Endothelial cell of umbilical vein (primary cell): Measurements from ENCODE around the gene PACSIN2. TPM values are rescaled to one million over a fixed set of nuclear protein-coding genes. Genes with fewer than 3 reads are reported as not detected.

Source experiments
- BruUV-seq: library from RNA; stranded (reverse); fragments of 400-500 nt; replicated peaks from 2 replicates; lab custom pipeline; 2021; lab: Mats Ljungman, UMichigan
- CTCF ChIA-PET: fragments of 300-600, 350-600 bp; sonication (Branson Sonifier 250); formaldehyde crosslinking; loops from one replicate; lab custom pipeline; 2021; ENCODE audit warnings: antibody characterized with exemption, inconsistent platforms; lab: Charles Lee
- POLR2A ChIA-PET: fragments of 300-600, 350-600 bp; sonication (Branson Sonifier 250); formaldehyde crosslinking; loops from one replicate; lab custom pipeline; 2021; ENCODE audit warnings: antibody characterized with exemption, inconsistent platforms; lab: Charles Lee
- DNase-seq: peaks from one replicate; pipeline ENCODE4 v3.0.0-alpha.2; 2011; ENCODE audit warnings: low read depth, low spot score
- FAIRE-seq: peaks from 2 replicates; lab custom pipeline; 2011; peaks lifted over from hg19 to GRCh38; lab: Jason Lieb, UNC
- H2AFZ ChIP-seq: 2 replicates; pipeline ENCODE4 v1.6.0; 2012; ENCODE audit warnings: low read depth, low read length, control low read depth, inconsistent platforms
- H3K27ac ChIP-seq: 2 replicates; pipeline ENCODE4 v1.5.1; 2011; ENCODE audit warnings: low read depth, mild to moderate bottlenecking, control low read depth, low read length, moderate library complexity; ENCODE audit not compliant: insufficient read depth
- H3K27me3 ChIP-seq, 2 experiments: 2 replicates each; pipeline versions ENCODE4 v1.6.0 to v1.6.1; 2011; ENCODE audit warnings: low read length in 2 of 2, mixed read lengths in 1 of 2; ENCODE audit not compliant: control insufficient read depth in 2 of 2, insufficient read depth in 2 of 2
- H3K36me3 ChIP-seq, 2 experiments: 2 replicates in 1 of 2; 3 replicates in 1 of 2; pipeline ENCODE4 v1.5.1; 2011; ENCODE audit warnings: low read length in 2 of 2, mild to moderate bottlenecking in 1 of 2, moderate library complexity in 1 of 2; ENCODE audit not compliant: control insufficient read depth in 2 of 2, insufficient read depth in 2 of 2; ENCODE audit errors: extremely low read depth in 1 of 2
- H3K4me1 ChIP-seq: 3 replicates; pipeline ENCODE4 v1.5.1; 2011; ENCODE audit warnings: mild to moderate bottlenecking, low read length; ENCODE audit not compliant: control insufficient read depth, insufficient read depth; ENCODE audit errors: extremely low read depth
- H3K4me2 ChIP-seq: 2 replicates; pipeline ENCODE4 v1.6.1; 2011; ENCODE audit warnings: low read length, control low read depth, mixed read lengths; ENCODE audit not compliant: insufficient read depth
- H3K4me3 ChIP-seq, 3 experiments: fragments of 200-600 bp in 1 of 3; sonication (generic), shearing (Covaris generic) in 1 of 3; replicated peaks in 1 of 3; 2 replicates each; pipeline ENCODE4 v1.5.1; 2011 to 2016; ENCODE audit warnings: control low read depth in 3 of 3, low read length in 3 of 3, mild to moderate bottlenecking in 2 of 3, inconsistent platforms in 1 of 3, low read depth in 1 of 3, moderate library complexity in 1 of 3; ENCODE audit not compliant: insufficient read depth in 1 of 3
- H3K79me2 ChIP-seq: 2 replicates; pipeline ENCODE4 v1.6.0; 2012; ENCODE audit warnings: low read length, inconsistent platforms; ENCODE audit not compliant: control insufficient read depth, insufficient read depth
- H3K9ac ChIP-seq: replicated peaks from 2 replicates; pipeline ENCODE3; 2011; ENCODE audit warnings: low read length, control low read depth; ENCODE audit not compliant: insufficient read depth; ENCODE audit errors: extremely low read depth
- H3K9me1 ChIP-seq: replicated peaks from 3 replicates; pipeline ENCODE4 v1.6.0; 2011; ENCODE audit warnings: mild to moderate bottlenecking, low read length; ENCODE audit not compliant: control insufficient read depth, insufficient read depth; ENCODE audit errors: extremely low read depth
- H3K9me3 ChIP-seq: replicated peaks from 2 replicates; pipeline ENCODE4 v1.5.1; 2012; ENCODE audit warnings: low read length, inconsistent platforms; ENCODE audit not compliant: control insufficient read depth, insufficient read depth
- H4K20me1 ChIP-seq: replicated peaks from 2 replicates; pipeline ENCODE3; 2011; ENCODE audit warnings: mild to moderate bottlenecking, low read length; ENCODE audit not compliant: control insufficient read depth, insufficient read depth; ENCODE audit errors: extremely low read depth
- CTCF ChIP-seq, 2 donors: IDR thresholded peaks; 1 replicate in 1 of 2; 2 replicates in 1 of 2; pipeline ENCODE4 v1.5.1; 2011; ENCODE audit warnings: low read length in 2 of 2, mild to moderate bottlenecking in 2 of 2, moderate library complexity in 2 of 2, control low read depth in 1 of 2, inconsistent platforms in 1 of 2, low read depth in 1 of 2; ENCODE audit not compliant: insufficient read depth in 1 of 2; ENCODE audit errors: extremely low read depth in 1 of 2
- EZH2 ChIP-seq: IDR thresholded peaks from 2 replicates; pipeline ENCODE4 v1.6.1; 2012; ENCODE audit warnings: borderline replicate concordance, low read depth, mild to moderate bottlenecking, moderate library complexity, low read length, inconsistent platforms; ENCODE audit not compliant: severe bottlenecking
- FOS ChIP-seq: IDR thresholded peaks from 2 replicates; pipeline ENCODE4 v1.6.1; 2011; ENCODE audit warnings: mild to moderate bottlenecking, low read length, moderate library complexity, borderline replicate concordance; ENCODE audit not compliant: insufficient read depth
- GATA2 ChIP-seq: IDR thresholded peaks from 2 replicates; pipeline ENCODE4 v1.7.0; 2011; ENCODE audit warnings: low read depth, mild to moderate bottlenecking, moderate library complexity, mixed read lengths, low read length; ENCODE audit not compliant: insufficient read length, insufficient read depth
- JUN ChIP-seq: IDR thresholded peaks from 2 replicates; pipeline ENCODE4 v1.6.1; 2011; ENCODE audit warnings: borderline replicate concordance, low read depth; ENCODE audit not compliant: insufficient read length, insufficient read depth
- MAX ChIP-seq: IDR thresholded peaks from 2 replicates; pipeline ENCODE4 v1.6.1; 2011; ENCODE audit not compliant: insufficient read depth, insufficient read length
- MYC ChIP-seq: IDR thresholded peaks from one replicate; pipeline ENCODE4 v1.6.1; 2011; ENCODE audit warnings: mild to moderate bottlenecking, low read depth, low read length
- POLR2A ChIP-seq: IDR thresholded peaks from 2 replicates; pipeline ENCODE4 v1.6.1; 2012; ENCODE audit warnings: low read depth, mild to moderate bottlenecking, control low read depth, low read length
- POLR2AphosphoS5 ChIP-seq: IDR thresholded peaks from 2 replicates; pipeline ENCODE4 v1.6.1; 2012; ENCODE audit warnings: low read depth, mild to moderate bottlenecking, control low read depth, low read length, moderate library complexity; ENCODE audit not compliant: insufficient read depth
- dilution Hi-C: fragments of 300-500 bp; cut with MboI; formaldehyde crosslinking; loops from one replicate; pipeline ENCODE4 v1.15.0; 2019; ENCODE audit warnings: low sequenced_read_pairs; ENCODE audit not compliant: extremely low pct_ligation_motif_present
- intact Hi-C: fragments of 100-400 bp; cut with micrococcal nuclease; formaldehyde crosslinking; loops from one replicate; pipeline ENCODE4 v1.10.0; 2022
- polyA plus RNA-seq, 4 experiments: library from polyadenylated mRNA; depleted of rRNA in 3 of 4; stranded (reverse) in 3 of 4; unstranded in 1 of 4; fragments of >200 nt; gene quantifications; 2 replicates each; pipeline versions ENCODE4 v1.2.1 to v1.2.3, GENCODE V29; 2011 to 2012; ENCODE audit warnings: missing spikeins in 1 of 4
- total RNA-seq: library from RNA; stranded (reverse); gene quantifications from 2 replicates; pipeline ENCODE4 v1.2.3, GENCODE V29; 2021

Gene PACSIN2
- total and polyA plus RNA-seq, 2 donors (not counting 3 experiments of a cell fraction or from before 2014, with no cell fraction given), result 46.2 to 64.5 TPM

GRCh38 chr22:42962295-42963230 is 52.4 kb downstream of the PACSIN2 start:
- Histone ChIP-seq H4K20me1 (no peaks in the 10 kb centered on the region), H3K9ac (no peak overlapping the region), H3K9me1 (no peaks in the 10 kb centered on the region), H3K79me2 (peaks cover 23% of the 10 kb centered on the region), H3K9me3 (no peaks in the 10 kb centered on the region), H3K36me3 (no peaks in the 10 kb centered on the region), H3K4me2 (no peak overlapping the region), H3K27ac (no peak overlapping the region), H3K4me3 (no peak overlapping the region), H2AFZ (no peak overlapping the region), H3K27me3 (no peaks in the 10 kb centered on the region), H3K4me1 (peaks cover 34% of the 10 kb centered on the region)
- BruUV-seq, result no TSS peak
- dilution Hi-C loops, result no loop called here
- intact Hi-C loops, result no loop called here
- FAIRE-seq (no peak), DNase-seq (no peak)
- ChIA-PET CTCF (interaction anchor here (0.7 to 1.7 kb wide), 2 partner anchors 25 to 71 kb away, joined by 4 read pairs; no protein-coding TSS in a partner anchor), POLR2A (no interaction called here)
- TF ChIP-seq JUN, result no peak
- no peak for TF ChIP-seq CTCF (IDR thresholded peaks at IDR 0.05; ENCODE audit: extremely low read depth in 1 of 2, insufficient read depth in 1 of 2, low read depth in 1 of 2, low read length in 2 of 2)
- TF ChIP-seq POLR2AphosphoS5, result no peak
- TF ChIP-seq GATA2, result no peak
- TF ChIP-seq EZH2, result no peak
- TF ChIP-seq POLR2A, result no peak
- TF ChIP-seq MYC, result no peak
- no peak for TF ChIP-seq FOS
- TF ChIP-seq MAX, result no peak
